WI38 (cell line): Measurements from ENCODE around the gene PCBP3.

Source experiments
- H3K4me3 ChIP-seq: 2 replicates; pipeline ENCODE4 v1.5.1; 2011; ENCODE audit warnings: low read depth, mild to moderate bottlenecking, control low read depth, low read length
- CTCF ChIP-seq: IDR thresholded peaks from 2 replicates; pipeline ENCODE4 v1.5.1; 2012; ENCODE audit warnings: low read depth, mild to moderate bottlenecking, control low read depth, low read length

Gene PCBP3

GRCh38 chr21:45721671-45722070 is 78.1 kb downstream of the PCBP3 start:
- H3K4me3 ChIP-seq, result no peak overlapping the region
- TF ChIP-seq CTCF, result no peak

GRCh38 chr21:45723049-45723958 is 79.8 kb downstream of the PCBP3 start:
- TF ChIP-seq CTCF, result no peak
- no peak overlapping the region for H3K4me3 ChIP-seq

- TF ChIP-seq CTCF, result no peak
- H3K4me3 ChIP-seq, result no peak overlapping the region
Observed at GRCh38 chr21:45724345-45724961, 80.9 kb downstream of the PCBP3 start.

GRCh38 chr21:45724994-45725843 is 81.7 kb downstream of the PCBP3 start:
- TF ChIP-seq CTCF, result no peak
- no peak overlapping the region for H3K4me3 ChIP-seq

GRCh38 chr21:45725844-45726200 is 82.3 kb downstream of the PCBP3 start:
- TF ChIP-seq CTCF, result no peak
- H3K4me3 ChIP-seq, result no peak overlapping the region

- no peak for TF ChIP-seq CTCF
- no peak overlapping the region for H3K4me3 ChIP-seq
Observed at GRCh38 chr21:45726438-45726837, 82.9 kb downstream of the PCBP3 start.
